ENCODE measurements around the gene M1AP. TPM values are rescaled to one million over a fixed set of nuclear protein-coding genes. Genes with fewer than 3 reads are reported as not detected.
A peak's percentile ranks its signal among the peaks of the same experiment; 100 is the strongest.

Gene M1AP
- total and polyA plus RNA-seq, 2 experiments from 2014 or later = not detected

DNA sequence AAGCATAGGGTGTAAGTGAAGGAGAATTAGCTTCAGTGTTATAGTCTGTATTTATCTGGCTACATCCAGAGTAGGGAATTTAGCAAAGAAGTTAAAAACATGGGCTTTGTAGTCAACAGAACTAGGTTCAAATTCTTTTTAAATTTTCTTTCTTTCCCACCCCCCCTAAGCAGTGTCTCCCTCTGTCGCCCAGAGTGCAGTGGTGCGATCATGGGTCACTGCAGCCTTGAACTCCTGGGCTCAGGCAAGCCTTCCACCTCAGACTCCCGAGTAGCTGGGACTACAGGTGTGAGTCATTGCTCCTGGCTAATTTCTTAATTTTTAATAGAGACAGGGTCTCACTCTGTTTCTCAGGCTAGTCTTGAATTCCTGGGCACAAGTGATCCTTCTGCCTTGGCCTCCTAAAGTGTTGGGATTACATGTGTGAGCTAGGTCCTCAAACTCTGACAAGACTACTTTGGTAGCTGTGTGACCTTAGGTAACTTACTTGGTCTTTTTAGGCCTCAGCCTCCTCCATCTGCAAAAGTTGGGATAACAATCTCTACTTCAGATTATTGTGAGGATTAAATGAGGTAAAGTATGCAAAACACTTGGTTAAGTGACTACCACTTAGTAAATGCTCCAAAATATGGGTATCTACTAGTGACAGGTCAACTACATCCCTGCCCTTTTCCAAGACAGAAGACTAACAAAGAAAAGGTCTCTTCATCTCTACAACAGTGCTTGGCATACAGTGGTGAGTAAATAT lies 75.8 kb downstream of the M1AP start:
- Histone ChIP-seq H3K27me3 (peaks cover 24% of the 10 kb centered on the region), H3K4me1 (ENCODE audit: low read depth) (no peaks in the 10 kb centered on the region), H3K36me3 (no peaks in the 10 kb centered on the region), H3K4me3 (no peak overlapping the region), H3K9me3 (ENCODE audit: low read depth) (no peaks in the 10 kb centered on the region), H3K27ac (no peak overlapping the region)
- no peak for DNase-seq (ENCODE audit: low read depth in 1 of 2, low spot score in 1 of 2)
- no peak for TF ChIP-seq CTCF (IDR thresholded peaks at IDR 0.05; ENCODE audit: low read depth, low read length)

DNA sequence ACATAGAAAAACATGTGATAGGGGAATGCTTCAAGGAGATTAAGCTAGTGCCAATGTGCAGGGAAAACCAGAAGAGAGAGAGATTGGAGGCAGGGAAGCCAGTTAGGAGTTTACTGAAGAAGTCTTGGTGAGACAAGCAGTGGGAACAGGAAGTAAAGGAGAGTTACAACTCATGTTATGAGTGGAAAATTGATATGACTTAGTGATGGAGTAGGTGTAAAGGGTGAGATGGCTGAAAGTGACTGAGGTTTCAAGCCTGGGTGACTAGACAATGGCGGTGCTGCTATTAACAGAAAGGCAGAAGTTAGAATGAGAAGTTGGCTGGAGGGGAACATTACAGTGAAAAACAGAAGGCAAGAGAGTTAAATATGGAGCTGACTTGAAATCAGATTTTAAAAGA lies 77.1 kb downstream of the M1AP start:
- no peak overlapping the region for H3K4me3 ChIP-seq
- no peak overlapping the region for H3K27ac ChIP-seq
- no peaks in the 10 kb centered on the region for H3K4me1 ChIP-seq (ENCODE audit: low read depth)
- no peak for TF ChIP-seq CTCF (IDR thresholded peaks at IDR 0.05; ENCODE audit: low read depth, low read length)
- no peak for DNase-seq (ENCODE audit: low read depth in 1 of 2, low spot score in 1 of 2)
- no peaks in the 10 kb centered on the region for H3K9me3 ChIP-seq (ENCODE audit: low read depth)
- H3K27me3 ChIP-seq = peaks cover 32% of the 10 kb centered on the region
- no peaks in the 10 kb centered on the region for H3K36me3 ChIP-seq

GRCh38 chr2:74569686-74570085 lies 78.4 kb downstream of the M1AP start:
- Histone ChIP-seq H3K9me3 (ENCODE audit: low read depth) (no peaks in the 10 kb centered on the region), H3K4me1 (ENCODE audit: low read depth) (no peaks in the 10 kb centered on the region), H3K27ac (no peak overlapping the region), H3K4me3 (no peak overlapping the region), H3K36me3 (no peaks in the 10 kb centered on the region), H3K27me3 (peaks cover 33% of the 10 kb centered on the region)
- no peak for TF ChIP-seq CTCF (IDR thresholded peaks at IDR 0.05; ENCODE audit: low read depth, low read length)
- DNase-seq (ENCODE audit: low read depth in 1 of 2, low spot score in 1 of 2) = no peak

GRCh38 chr2:74567881-74568280 lies 80.2 kb downstream of the M1AP start:
- Histone ChIP-seq H3K4me1 (ENCODE audit: low read depth) (no peaks in the 10 kb centered on the region), H3K27ac (no peak overlapping the region), H3K36me3 (no peaks in the 10 kb centered on the region), H3K27me3 (peaks cover 45% of the 10 kb centered on the region), H3K4me3 (no peak overlapping the region), H3K9me3 (ENCODE audit: low read depth) (no peaks in the 10 kb centered on the region)
- peak in 1 of 2 donors; percentile 87 for DNase-seq (ENCODE audit: low read depth in 1 of 2, low spot score in 1 of 2)
- TF ChIP-seq CTCF (IDR thresholded peaks at IDR 0.05; ENCODE audit: low read depth, low read length) = no peak

GRCh38 chr2:74566754-74567085 lies 81.4 kb downstream of the M1AP start:
- no peak overlapping the region for H3K27ac ChIP-seq
- TF ChIP-seq CTCF (IDR thresholded peaks at IDR 0.05; ENCODE audit: low read depth, low read length) = no peak

More at GRCh38 chr2:74566754-74567085, 81.4 kb downstream of the M1AP start:
- Histone ChIP-seq H3K9me3 (ENCODE audit: low read depth) (no peaks in the 10 kb centered on the region), H3K4me1 (ENCODE audit: low read depth) (no peaks in the 10 kb centered on the region), H3K36me3 (no peaks in the 10 kb centered on the region), H3K4me3 (no peak overlapping the region), H3K27me3 (peaks cover 56% of the 10 kb centered on the region)
- peak in 1 of 2 donors; percentile 89 for DNase-seq (ENCODE audit: low read depth in 1 of 2, low spot score in 1 of 2)
